GM12872 (cell line): ENCODE data around the gene TRMT2A.
A peak's percentile ranks its signal among the peaks of the same experiment; 100 is the strongest.

Experiments used
- CTCF ChIP-seq: IDR thresholded peaks from 3 replicates; pipeline ENCODE4 v1.5.1; 2011; ENCODE audit warnings: low read depth, mild to moderate bottlenecking, low read length, moderate library complexity; ENCODE audit not compliant: insufficient read depth

TRMT2A gene

GRCh38 chr22:20086763-20087162, 30.3 kb downstream of the TRMT2A start:
- TF ChIP-seq CTCF: no peak

- TF ChIP-seq CTCF: no peak
These were observed 30.9 kb downstream of the TRMT2A start for GRCh38 chr22:20086101-20086599.

GRCh38 chr22:20085651-20086050, 31.4 kb downstream of the TRMT2A start:
- no peak for TF ChIP-seq CTCF

GRCh38 chr22:20084547-20085413, 32.2 kb downstream of the TRMT2A start:
- peak; percentile 57 for TF ChIP-seq CTCF

GRCh38 chr22:20083891-20084546, 33.0 kb downstream of the TRMT2A start:
- no peak for TF ChIP-seq CTCF

GRCh38 chr22:20083157-20083890, 33.7 kb downstream of the TRMT2A start:
- TF ChIP-seq CTCF: no peak
